CD4-positive, alpha-beta memory T cell (primary cell): ENCODE data around the gene KIFC3. TPM values are rescaled to one million over a fixed set of nuclear protein-coding genes. Genes with fewer than 3 reads are reported as not detected.

ENCODE experiments used
- CTCF ChIA-PET: fragments of 350-600 bp; sonication (Branson Sonifier 250); formaldehyde crosslinking; loops from one replicate; lab custom pipeline; 2021; ENCODE audit warnings: inconsistent platforms; ENCODE audit not compliant: partially characterized antibody; lab: Charles Lee
- POLR2A ChIA-PET: fragments of 350-600 bp; sonication (Branson Sonifier 250); formaldehyde crosslinking; loops from one replicate; lab custom pipeline; 2021; ENCODE audit not compliant: partially characterized antibody; lab: Charles Lee
- DNase-seq, 5 donors: peaks; one replicate each; pipeline versions ENCODE4 v3.0.0 to v3.0.0-alpha.2; 2020 to 2022; ENCODE audit warnings: mixed read lengths in 1 of 5
- H3K27ac ChIP-seq: one replicate; pipeline ENCODE4 v1.7.0; 2013; ENCODE audit warnings: low read depth, low read length
- H3K27me3 ChIP-seq: 2 replicates; pipeline ENCODE4 v1.7.0; 2013; ENCODE audit warnings: mild to moderate bottlenecking, low read length, moderate library complexity; ENCODE audit not compliant: insufficient read depth
- H3K36me3 ChIP-seq: 2 replicates; pipeline ENCODE4 v1.7.0; 2013; ENCODE audit warnings: mild to moderate bottlenecking, low read length, moderate library complexity; ENCODE audit not compliant: insufficient read depth
- H3K4me1 ChIP-seq: 2 replicates; pipeline ENCODE4 v1.7.0; 2013; ENCODE audit warnings: mild to moderate bottlenecking, low read length, moderate library complexity; ENCODE audit not compliant: insufficient read depth
- H3K4me3 ChIP-seq, 2 donors: one replicate each; pipeline ENCODE4 v1.7.0; 2013; ENCODE audit warnings: low read length in 2 of 2, mild to moderate bottlenecking in 1 of 2
- H3K9me3 ChIP-seq, 2 donors: one replicate each; pipeline ENCODE4 v1.7.0; 2013; ENCODE audit warnings: low read length in 2 of 2, control low read depth in 1 of 2; ENCODE audit not compliant: control insufficient read depth in 1 of 2
- H3K27ac Mint-ChIP-seq, 7 donors: one replicate each; pipeline ENCODE4 v1.8.0; 2020 to 2021; ENCODE audit warnings: mixed read lengths in 7 of 7, mild to moderate bottlenecking in 6 of 7, inconsistent platforms in 3 of 7, moderate library complexity in 3 of 7
- H3K27me3 Mint-ChIP-seq, 2 donors: one replicate each; pipeline ENCODE4 v1.8.0; 2020 to 2021; ENCODE audit warnings: mixed read lengths in 2 of 2
- H3K36me3 Mint-ChIP-seq, 2 donors: one replicate each; pipeline ENCODE4 v1.8.0; 2020 to 2021; ENCODE audit warnings: mixed read lengths in 2 of 2, inconsistent platforms in 1 of 2, mild to moderate bottlenecking in 1 of 2
- H3K4me1 Mint-ChIP-seq, 4 donors: one replicate each; pipeline ENCODE4 v1.8.0; 2020 to 2021; ENCODE audit warnings: mixed read lengths in 4 of 4, mild to moderate bottlenecking in 1 of 4
- H3K4me3 Mint-ChIP-seq, 8 donors: one replicate each; pipeline ENCODE4 v1.8.0; 2020 to 2021; ENCODE audit warnings: mixed read lengths in 8 of 8, mild to moderate bottlenecking in 7 of 8, moderate library complexity in 6 of 8, inconsistent platforms in 3 of 8
- H3K9me3 Mint-ChIP-seq, 8 donors: one replicate each; pipeline ENCODE4 v1.8.0; 2020 to 2021; ENCODE audit warnings: mixed read lengths in 8 of 8, mild to moderate bottlenecking in 5 of 8, inconsistent platforms in 3 of 8, moderate library complexity in 1 of 8
- intact Hi-C: fragments of 100-400 bp; cut with micrococcal nuclease; formaldehyde crosslinking; loops from one replicate; pipeline ENCODE4 v1.15.1; 2023
- polyA plus RNA-seq, 2 donors: library from polyadenylated mRNA; unstranded; fragments of 300-500 nt; fragmentation: Illumina TruSeq; gene quantifications; one replicate each; pipeline ENCODE4 v1.2.3, GENCODE V29; 2021
- total RNA-seq, 2 experiments: library from RNA; stranded (reverse); gene quantifications; one replicate each; pipeline ENCODE4 v1.2.3, GENCODE V29; 2021

Gene KIFC3
- total and polyA plus RNA-seq, 4 experiments from 2014 or later: 1.6 to 1.9 TPM; not detected in 2

DNA sequence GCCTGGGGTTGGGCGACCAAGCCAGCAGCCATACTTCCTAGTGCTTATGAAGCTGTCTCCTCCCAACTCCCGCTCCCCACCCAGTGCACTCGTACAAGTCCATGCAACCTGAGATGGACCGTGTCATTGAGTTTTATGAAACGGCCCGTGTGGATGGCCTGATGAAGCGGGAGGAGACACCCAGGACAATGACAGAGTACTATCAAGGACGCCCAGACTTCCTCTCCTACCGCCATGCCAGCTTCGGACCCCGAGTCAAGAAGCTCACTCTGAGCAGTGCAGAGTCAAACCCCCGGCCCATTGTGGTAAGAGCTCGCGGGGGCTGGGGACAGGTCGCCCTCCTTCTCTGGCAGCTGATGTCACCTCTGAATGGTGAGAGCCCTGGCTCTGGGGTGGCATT, 77.8 kb downstream of the KIFC3 start:
- Mint-ChIP-seq H3K27me3 (peaks cover 0 to 3% of the 10 kb centered on the region in 2 donors), H3K4me3 (no peak overlapping the region), H3K36me3 (no peaks in the 10 kb centered on the region), H3K9me3 (peaks cover 0 to 2% (median 0%) of the 10 kb centered on the region in 8 donors), H3K4me1 (no peaks in the 10 kb centered on the region), H3K27ac (no peak overlapping the region)
- Histone ChIP-seq H3K27ac (no peak overlapping the region), H3K27me3 (no peaks in the 10 kb centered on the region), H3K36me3 (no peaks in the 10 kb centered on the region), H3K4me1 (no peaks in the 10 kb centered on the region), H3K4me3 (no peak overlapping the region), H3K9me3 (no peaks in the 10 kb centered on the region)
- intact Hi-C loops: no loop called here
- ChIA-PET CTCF (no interaction called here), POLR2A (interaction anchor here (1.2 kb wide), 1 partner anchor 11 kb away, joined by 5 read pairs; the partner anchor contains the start of gene KATNB1)
- DNase-seq: no peak

DNA sequence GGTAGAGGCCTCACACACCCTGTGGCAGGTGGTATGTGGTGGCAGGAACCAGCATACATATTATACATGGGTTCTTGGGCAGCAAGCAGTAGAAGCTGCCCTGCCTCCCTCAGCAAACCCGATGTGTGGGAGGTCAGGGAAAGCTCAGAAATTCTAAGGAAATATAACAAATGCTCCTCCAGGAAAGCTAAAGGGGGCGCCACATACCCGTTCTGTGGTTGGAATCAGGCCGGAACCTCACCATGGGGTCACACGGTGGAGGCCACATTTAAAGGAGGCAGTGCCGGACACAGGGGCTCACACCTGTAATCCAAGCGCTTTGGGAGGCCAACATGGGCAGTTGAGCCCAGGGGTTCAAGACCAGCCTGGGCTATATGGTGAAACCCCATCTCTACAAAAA, 79.1 kb downstream of the KIFC3 start:
- POLR2A ChIA-PET: no interaction called here
- CTCF ChIA-PET: no interaction called here
- H3K9me3 Mint-ChIP-seq: peaks cover 0 to 2% (median 0%) of the 10 kb centered on the region in 8 donors
- no peak overlapping the region for H3K4me3 Mint-ChIP-seq
- no peaks in the 10 kb centered on the region for H3K36me3 Mint-ChIP-seq
- peaks cover 0 to 5% of the 10 kb centered on the region in 2 donors for H3K27me3 Mint-ChIP-seq
- H3K27ac Mint-ChIP-seq: no peak overlapping the region
- no peak for DNase-seq
- Histone ChIP-seq H3K4me1 (no peaks in the 10 kb centered on the region), H3K9me3 (no peaks in the 10 kb centered on the region), H3K36me3 (no peaks in the 10 kb centered on the region), H3K4me3 (no peak overlapping the region), H3K27me3 (no peaks in the 10 kb centered on the region), H3K27ac (no peak overlapping the region)
- intact Hi-C loops: no loop called here
- H3K4me1 Mint-ChIP-seq: no peaks in the 10 kb centered on the region

DNA sequence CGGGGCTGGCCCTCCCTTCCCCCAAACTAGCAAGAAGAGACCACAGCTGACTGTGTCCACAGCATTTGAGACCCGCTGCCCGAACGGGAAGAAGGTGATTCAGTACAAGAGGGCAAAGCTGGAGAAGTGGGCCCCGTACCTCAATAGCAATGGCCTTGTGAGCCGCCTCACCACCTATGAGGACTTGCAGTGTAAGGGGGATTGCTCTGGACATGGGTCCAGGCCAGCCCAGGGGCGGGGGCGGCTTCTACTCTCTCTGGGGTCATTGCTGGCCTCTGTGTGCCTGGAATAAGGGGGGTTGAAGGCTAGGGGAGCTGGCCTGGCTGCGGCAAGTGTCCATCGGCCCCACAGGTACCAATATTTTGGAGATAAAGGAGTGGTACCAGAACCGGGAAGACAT, 79.6 kb downstream of the KIFC3 start:
- H3K36me3 ChIP-seq: no peaks in the 10 kb centered on the region
- ChIA-PET POLR2A (no interaction called here), CTCF (no interaction called here)
- H3K4me1 ChIP-seq: no peaks in the 10 kb centered on the region
- no peaks in the 10 kb centered on the region for H3K27me3 ChIP-seq
- no peaks in the 10 kb centered on the region for H3K36me3 Mint-ChIP-seq
- H3K4me3 ChIP-seq: no peak overlapping the region
- intact Hi-C loops: no loop called here
- no peaks in the 10 kb centered on the region for H3K4me1 Mint-ChIP-seq
- H3K9me3 Mint-ChIP-seq: peaks cover 0 to 2% (median 0%) of the 10 kb centered on the region in 8 donors
- no peak for DNase-seq
- H3K27ac ChIP-seq: no peak overlapping the region
- H3K27ac Mint-ChIP-seq: no peak overlapping the region
- no peaks in the 10 kb centered on the region for H3K9me3 ChIP-seq
- H3K4me3 Mint-ChIP-seq: no peak overlapping the region
- H3K27me3 Mint-ChIP-seq: peaks cover 2 to 5% of the 10 kb centered on the region in 2 donors

DNA sequence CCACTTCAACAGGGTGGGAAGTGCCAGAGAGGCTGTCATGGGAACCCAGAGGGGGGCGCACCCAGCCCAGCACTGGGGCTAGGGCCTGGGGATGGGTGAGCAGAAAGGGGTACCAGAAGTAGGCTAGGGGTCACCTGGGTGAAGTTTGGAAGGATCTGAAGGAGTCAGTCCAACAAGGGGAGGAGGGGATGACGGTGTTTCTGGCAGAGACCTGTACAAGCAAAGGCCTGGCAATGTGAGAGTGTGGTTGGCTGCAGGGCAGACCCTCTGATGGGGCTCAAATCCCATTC, 80.1 kb downstream of the KIFC3 start:
- Histone ChIP-seq H3K9me3 (no peaks in the 10 kb centered on the region), H3K4me3 (no peak overlapping the region), H3K27ac (no peak overlapping the region), H3K4me1 (no peaks in the 10 kb centered on the region), H3K27me3 (no peaks in the 10 kb centered on the region), H3K36me3 (no peaks in the 10 kb centered on the region)
- no peak overlapping the region for H3K27ac Mint-ChIP-seq
- H3K4me3 Mint-ChIP-seq: no peak overlapping the region
- no peaks in the 10 kb centered on the region for H3K4me1 Mint-ChIP-seq
- intact Hi-C loops: no loop called here
- no peak for DNase-seq
- H3K27me3 Mint-ChIP-seq: peaks cover 2 to 5% of the 10 kb centered on the region in 2 donors
- ChIA-PET POLR2A (no interaction called here), CTCF (no interaction called here)
- H3K36me3 Mint-ChIP-seq: no peaks in the 10 kb centered on the region
- H3K9me3 Mint-ChIP-seq: peaks cover 0 to 2% (median 0%) of the 10 kb centered on the region in 8 donors

DNA sequence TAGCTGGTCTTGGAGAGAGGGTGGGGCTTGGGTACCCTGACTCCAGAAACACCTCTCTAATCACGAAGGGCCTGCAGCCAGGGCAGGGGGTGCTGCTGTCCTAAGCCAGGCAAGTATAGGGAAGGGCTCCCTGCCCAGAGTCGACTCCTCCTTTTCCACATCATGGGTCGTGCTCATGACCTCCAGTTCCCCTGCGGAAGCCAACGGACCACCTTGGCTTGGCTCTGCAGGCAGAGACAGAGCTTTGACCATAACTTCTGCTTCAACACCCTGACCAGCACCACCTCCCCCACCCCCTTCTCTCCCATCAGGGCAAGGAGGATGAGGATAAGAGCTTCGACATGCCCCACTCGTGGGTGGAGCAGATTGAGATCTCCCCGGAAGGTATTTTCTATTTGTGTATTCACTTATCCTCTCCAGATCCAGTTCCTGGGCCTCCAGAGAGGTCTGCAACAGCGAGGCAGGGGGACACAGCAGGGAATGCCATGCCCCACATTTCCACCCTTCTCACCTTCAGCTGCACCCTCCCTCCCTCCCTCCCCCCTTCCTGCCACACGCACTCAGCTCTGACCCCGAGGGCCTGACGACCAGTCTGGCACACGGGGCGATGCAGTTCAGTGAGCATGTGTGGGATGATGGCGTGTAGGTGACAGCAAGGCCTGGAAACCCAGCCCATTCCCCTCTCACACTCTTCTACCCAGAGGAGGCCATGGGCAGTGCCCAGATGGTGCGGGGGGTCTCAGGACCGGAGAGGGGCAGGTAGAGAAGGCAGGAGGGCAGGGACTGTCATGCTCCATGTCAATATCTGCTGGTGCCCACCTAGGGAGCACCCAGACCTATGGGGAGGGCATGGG, 80.7 kb downstream of the KIFC3 start:
- Histone ChIP-seq H3K36me3 (no peaks in the 10 kb centered on the region), H3K27ac (no peak overlapping the region), H3K9me3 (no peaks in the 10 kb centered on the region), H3K4me3 (no peak overlapping the region), H3K27me3 (no peaks in the 10 kb centered on the region), H3K4me1 (no peaks in the 10 kb centered on the region)
- no peak for DNase-seq
- Mint-ChIP-seq H3K27ac (no peak overlapping the region), H3K9me3 (peaks cover 0 to 2% (median 0%) of the 10 kb centered on the region in 8 donors), H3K4me1 (no peaks in the 10 kb centered on the region), H3K36me3 (no peaks in the 10 kb centered on the region), H3K27me3 (peaks cover 4 to 5% of the 10 kb centered on the region in 2 donors), H3K4me3 (no peak overlapping the region)
- ChIA-PET CTCF (no interaction called here), POLR2A (no interaction called here)
- intact Hi-C loops: no loop called here

DNA sequence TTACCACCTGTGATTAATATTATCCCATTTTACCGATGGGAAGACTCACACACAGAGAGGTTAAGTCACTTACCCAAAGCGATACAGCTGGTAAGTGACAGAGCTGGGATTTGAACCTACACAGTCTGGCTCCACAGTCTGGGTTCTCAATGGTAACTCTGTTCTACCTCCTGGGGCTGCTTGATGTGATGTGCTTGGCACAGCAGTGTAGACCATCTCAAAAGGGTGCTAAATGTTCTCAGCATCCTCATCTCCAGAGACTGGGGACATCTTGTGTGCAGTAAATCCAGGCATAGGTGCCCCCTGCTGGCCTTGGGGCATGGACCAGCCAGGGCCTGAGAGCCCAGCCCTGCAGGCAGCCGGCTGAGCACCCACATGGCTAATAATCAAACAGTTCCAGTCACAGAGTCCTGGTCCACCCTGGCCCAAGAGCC, 82.1 kb downstream of the KIFC3 start:
- Mint-ChIP-seq H3K27ac (peak overlapping the region in 1 of 7 donors; percentile 47), H3K36me3 (no peaks in the 10 kb centered on the region), H3K27me3 (peaks cover 6% of the 10 kb centered on the region in 2 donors), H3K4me3 (no peak overlapping the region), H3K9me3 (peaks cover 0 to 2% (median 0%) of the 10 kb centered on the region in 8 donors), H3K4me1 (no peaks in the 10 kb centered on the region)
- peak in 3 of 5 donors; percentile 28 to 37 (median 33) for DNase-seq
- H3K27me3 ChIP-seq: no peaks in the 10 kb centered on the region
- ChIA-PET POLR2A (no interaction called here), CTCF (no interaction called here)
- no peak overlapping the region for H3K27ac ChIP-seq
- intact Hi-C loops: loop anchor here (1.0 kb wide), 2 partner anchors 128 to 144 kb away; no protein-coding TSS in a partner anchor
- H3K4me1 ChIP-seq: no peaks in the 10 kb centered on the region
- no peak overlapping the region for H3K4me3 ChIP-seq
- H3K36me3 ChIP-seq: no peaks in the 10 kb centered on the region
- no peaks in the 10 kb centered on the region for H3K9me3 ChIP-seq

DNA sequence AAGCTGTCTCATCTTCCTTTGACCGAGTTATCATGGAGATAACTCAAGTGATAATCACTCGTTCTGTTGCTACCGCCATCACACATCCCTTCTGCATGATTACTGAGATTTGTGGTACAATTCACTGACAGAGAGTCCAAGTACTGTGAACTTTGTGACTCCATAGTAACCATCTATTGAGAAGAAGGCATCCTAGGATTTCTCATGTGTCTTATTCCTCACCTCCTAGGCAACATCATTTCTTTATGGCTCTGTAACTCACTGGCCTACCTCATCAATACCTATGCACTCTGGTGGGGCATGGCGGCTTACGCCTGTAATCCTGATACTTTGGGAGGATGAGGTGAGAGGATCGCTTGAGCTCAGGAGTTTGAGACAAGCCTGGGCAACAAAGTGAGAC, 88.2 kb downstream of the KIFC3 start:
- Histone ChIP-seq H3K4me3 (no peak overlapping the region), H3K9me3 (no peaks in the 10 kb centered on the region), H3K27me3 (no peaks in the 10 kb centered on the region), H3K27ac (no peak overlapping the region), H3K4me1 (no peaks in the 10 kb centered on the region), H3K36me3 (no peaks in the 10 kb centered on the region)
- Mint-ChIP-seq H3K36me3 (no peaks in the 10 kb centered on the region), H3K4me1 (no peaks in the 10 kb centered on the region), H3K27ac (no peak overlapping the region), H3K4me3 (no peak overlapping the region), H3K9me3 (no peaks in the 10 kb centered on the region), H3K27me3 (peaks cover 6% of the 10 kb centered on the region in 2 donors)
- intact Hi-C loops: no loop called here
- DNase-seq: no peak
- CTCF ChIA-PET: no interaction called here
- POLR2A ChIA-PET: no interaction called here
